ENCODE measurements around the gene JPT2. TPM values are rescaled to one million over a fixed set of nuclear protein-coding genes. Genes with fewer than 3 reads are reported as not detected.
A peak's percentile ranks its signal among the peaks of the same experiment; 100 is the strongest.

The JPT2 gene
- total RNA-seq, 1 donor from 2014 or later, result 72.9 TPM

DNA sequence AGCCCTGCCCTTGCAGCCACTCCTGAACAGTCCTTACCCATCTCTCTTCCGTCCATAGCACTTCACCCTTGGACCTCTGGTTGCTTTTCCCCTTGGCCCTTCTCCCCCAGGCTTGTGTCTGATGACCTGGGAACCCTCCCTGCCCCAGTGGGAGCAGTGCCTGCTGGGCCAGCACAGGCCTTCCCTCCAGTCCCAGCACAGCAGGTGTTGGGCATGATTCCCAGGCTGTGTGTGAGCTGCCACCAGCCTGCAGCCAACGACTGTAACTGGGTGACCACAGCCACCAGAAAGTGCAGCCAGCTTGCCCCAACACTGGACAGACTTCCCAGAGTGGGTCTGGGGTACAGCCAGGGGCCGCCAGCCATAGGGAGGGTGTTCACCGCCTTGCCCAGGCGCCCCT lies 35.9 kb upstream of the JPT2 start:
- no peak for DNase-seq
- no peaks in the 10 kb centered on the region for H3K36me3 Mint-ChIP-seq (ENCODE audit: unreplicated experiment)
- peaks cover 2% of the 10 kb centered on the region for H3K9me3 Mint-ChIP-seq (ENCODE audit: unreplicated experiment)
- peaks cover 7% of the 10 kb centered on the region for H3K27me3 Mint-ChIP-seq (ENCODE audit: unreplicated experiment)
- H3K27ac Mint-ChIP-seq (ENCODE audit: unreplicated experiment), result no peak overlapping the region
- TF ChIP-seq, protein P1, sequence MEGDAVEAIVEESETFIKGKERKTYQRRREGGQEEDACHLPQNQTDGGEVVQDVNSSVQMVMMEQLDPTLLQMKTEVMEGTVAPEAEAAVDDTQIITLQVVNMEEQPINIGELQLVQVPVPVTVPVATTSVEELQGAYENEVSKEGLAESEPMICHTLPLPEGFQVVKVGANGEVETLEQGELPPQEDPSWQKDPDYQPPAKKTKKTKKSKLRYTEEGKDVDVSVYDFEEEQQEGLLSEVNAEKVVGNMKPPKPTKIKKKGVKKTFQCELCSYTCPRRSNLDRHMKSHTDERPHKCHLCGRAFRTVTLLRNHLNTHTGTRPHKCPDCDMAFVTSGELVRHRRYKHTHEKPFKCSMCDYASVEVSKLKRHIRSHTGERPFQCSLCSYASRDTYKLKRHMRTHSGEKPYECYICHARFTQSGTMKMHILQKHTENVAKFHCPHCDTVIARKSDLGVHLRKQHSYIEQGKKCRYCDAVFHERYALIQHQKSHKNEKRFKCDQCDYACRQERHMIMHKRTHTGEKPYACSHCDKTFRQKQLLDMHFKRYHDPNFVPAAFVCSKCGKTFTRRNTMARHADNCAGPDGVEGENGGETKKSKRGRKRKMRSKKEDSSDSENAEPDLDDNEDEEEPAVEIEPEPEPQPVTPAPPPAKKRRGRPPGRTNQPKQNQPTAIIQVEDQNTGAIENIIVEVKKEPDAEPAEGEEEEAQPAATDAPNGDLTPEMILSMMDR (IDR thresholded peaks at IDR 0.05; ENCODE audit: partially characterized antibody, unreplicated experiment), result no peak
- no peak overlapping the region for H3K4me3 Mint-ChIP-seq (ENCODE audit: unreplicated experiment)
- peaks cover 2% of the 10 kb centered on the region for H3K4me1 Mint-ChIP-seq (ENCODE audit: low read depth, unreplicated experiment)

DNA sequence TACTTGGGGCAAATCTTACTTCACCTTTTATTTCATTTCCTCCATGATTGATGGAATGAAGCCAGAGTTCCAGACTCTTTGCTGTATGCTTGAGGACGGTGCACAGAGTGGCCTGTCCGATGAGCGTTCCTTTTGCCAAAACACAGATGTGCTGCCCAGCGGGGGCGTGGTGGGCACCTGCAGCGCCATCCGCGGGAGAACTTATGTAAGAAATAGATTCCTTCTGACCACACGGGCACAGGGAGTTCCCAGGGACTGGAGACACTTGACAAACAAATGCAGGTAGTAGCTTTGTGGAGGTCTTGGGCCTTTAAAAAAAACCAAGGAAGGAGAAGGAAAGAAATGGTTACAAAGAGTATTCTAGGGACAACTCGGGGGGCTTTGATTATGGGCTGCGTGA lies 35.3 kb upstream of the JPT2 start:
- H3K4me1 Mint-ChIP-seq (ENCODE audit: low read depth, unreplicated experiment), result peaks cover 2% of the 10 kb centered on the region
- H3K36me3 Mint-ChIP-seq (ENCODE audit: unreplicated experiment), result no peaks in the 10 kb centered on the region
- peak overlapping the region; percentile 66 for H3K27ac Mint-ChIP-seq (ENCODE audit: unreplicated experiment)
- no peak for DNase-seq
- TF ChIP-seq, protein P1 (IDR thresholded peaks at IDR 0.05; ENCODE audit: partially characterized antibody, unreplicated experiment), result no peak
- peaks cover 2% of the 10 kb centered on the region for H3K9me3 Mint-ChIP-seq (ENCODE audit: unreplicated experiment)
- H3K4me3 Mint-ChIP-seq (ENCODE audit: unreplicated experiment), result no peak overlapping the region
- H3K27me3 Mint-ChIP-seq (ENCODE audit: unreplicated experiment), result peaks cover 7% of the 10 kb centered on the region

DNA sequence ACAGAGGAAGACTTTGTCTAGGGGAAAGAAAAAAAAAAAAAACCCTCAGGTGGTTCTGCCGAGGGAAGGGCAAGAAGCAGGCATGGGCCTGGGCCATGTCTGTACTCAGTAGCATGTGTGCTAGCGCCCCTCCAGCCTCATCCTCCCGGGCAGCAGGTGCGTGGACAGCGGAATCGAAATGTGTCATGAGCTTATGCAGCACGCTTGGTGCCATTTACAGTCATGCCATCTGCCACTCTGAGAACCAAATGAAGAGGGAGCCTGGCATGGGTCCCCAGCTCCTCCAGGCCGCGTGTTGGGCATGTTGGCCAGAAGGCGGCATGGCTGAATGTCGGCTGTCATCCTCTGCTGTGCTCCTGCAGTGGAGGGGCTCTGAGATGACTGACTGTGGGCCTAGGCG lies 34.6 kb upstream of the JPT2 start:
- H3K4me1 Mint-ChIP-seq (ENCODE audit: low read depth, unreplicated experiment), result peaks cover 2% of the 10 kb centered on the region
- H3K4me3 Mint-ChIP-seq (ENCODE audit: unreplicated experiment), result no peak overlapping the region
- H3K27me3 Mint-ChIP-seq (ENCODE audit: unreplicated experiment), result peaks cover 5% of the 10 kb centered on the region
- peaks cover 2% of the 10 kb centered on the region for H3K9me3 Mint-ChIP-seq (ENCODE audit: unreplicated experiment)
- TF ChIP-seq, protein P1 (IDR thresholded peaks at IDR 0.05; ENCODE audit: partially characterized antibody, unreplicated experiment), result no peak
- no peak for DNase-seq
- H3K27ac Mint-ChIP-seq (ENCODE audit: unreplicated experiment), result no peak overlapping the region
- H3K36me3 Mint-ChIP-seq (ENCODE audit: unreplicated experiment), result no peaks in the 10 kb centered on the region

DNA sequence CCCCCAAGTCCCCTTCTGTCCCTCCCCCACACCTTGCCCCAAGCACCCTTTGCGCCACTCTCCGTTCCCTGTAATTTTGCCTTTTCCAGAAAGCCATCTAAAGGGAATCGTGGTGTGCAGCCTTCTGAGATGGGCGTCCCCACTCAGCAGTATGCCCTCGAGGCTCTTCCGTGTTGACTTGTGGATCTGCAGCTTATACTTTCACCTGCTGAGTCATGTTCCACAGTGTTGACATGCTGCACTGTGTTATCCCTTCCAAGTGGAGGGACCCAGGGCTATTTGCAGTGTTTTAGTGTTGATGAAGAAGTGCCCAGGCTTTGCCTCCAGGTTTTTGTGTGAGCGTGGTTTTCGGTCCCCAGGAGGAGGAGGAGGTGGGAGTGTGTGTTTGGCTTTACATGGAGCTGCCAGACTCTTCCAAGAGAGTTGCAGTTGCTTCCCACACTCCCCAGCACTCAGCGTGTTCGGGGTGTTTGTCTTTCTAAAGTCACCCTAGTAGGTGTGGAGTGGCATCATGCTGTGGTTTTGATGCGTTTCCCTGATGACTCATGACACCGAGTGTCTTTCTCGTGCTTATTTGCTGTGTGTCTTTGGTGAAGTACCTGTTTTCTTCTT lies 32.1 kb upstream of the JPT2 start:
- no peak for DNase-seq
- TF ChIP-seq, protein P1 (IDR thresholded peaks at IDR 0.05; ENCODE audit: partially characterized antibody, unreplicated experiment), result no peak
- Mint-ChIP-seq H3K4me3 (ENCODE audit: unreplicated experiment) (no peak overlapping the region), H3K4me1 (ENCODE audit: low read depth, unreplicated experiment) (no peaks in the 10 kb centered on the region), H3K27me3 (ENCODE audit: unreplicated experiment) (peaks cover 7% of the 10 kb centered on the region), H3K36me3 (ENCODE audit: unreplicated experiment) (peaks cover 5% of the 10 kb centered on the region), H3K27ac (ENCODE audit: unreplicated experiment) (no peak overlapping the region), H3K9me3 (ENCODE audit: unreplicated experiment) (peaks cover 2% of the 10 kb centered on the region)

DNA sequence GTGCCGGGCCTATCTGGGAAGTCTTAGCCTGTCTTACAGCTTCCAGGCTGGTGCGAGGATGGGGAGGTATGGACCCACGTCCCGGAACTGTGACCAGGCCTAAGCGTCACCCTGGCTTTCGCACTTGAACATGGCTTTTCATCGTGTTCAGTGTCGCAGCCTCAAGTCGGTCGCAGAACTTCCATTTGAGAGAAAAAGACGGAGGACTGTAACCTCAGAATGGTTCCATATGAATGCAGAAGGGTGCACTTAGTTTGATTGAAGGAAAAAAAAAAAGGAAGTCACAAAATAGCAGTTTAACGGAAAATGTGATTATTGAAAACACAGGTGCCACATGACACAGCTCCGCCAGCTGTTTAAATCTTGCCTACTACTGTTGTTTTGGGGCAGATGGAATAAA lies 30.2 kb upstream of the JPT2 start:
- Mint-ChIP-seq H3K4me3 (ENCODE audit: unreplicated experiment) (no peak overlapping the region), H3K36me3 (ENCODE audit: unreplicated experiment) (peaks cover 12% of the 10 kb centered on the region), H3K9me3 (ENCODE audit: unreplicated experiment) (peaks cover 3% of the 10 kb centered on the region)

More for the DNA sequence above, 30.2 kb upstream of the JPT2 start:
- TF ChIP-seq, protein P1 (IDR thresholded peaks at IDR 0.05; ENCODE audit: partially characterized antibody, unreplicated experiment), result no peak
- Mint-ChIP-seq H3K4me1 (ENCODE audit: low read depth, unreplicated experiment) (no peaks in the 10 kb centered on the region), H3K27ac (ENCODE audit: unreplicated experiment) (no peak overlapping the region), H3K27me3 (ENCODE audit: unreplicated experiment) (peaks cover 13% of the 10 kb centered on the region)
- no peak for DNase-seq

Measured in glutamatergic neuron (in vitro differentiated cells).